Measurements from ENCODE around the gene HOXA7. TPM values are rescaled to one million over a fixed set of nuclear protein-coding genes. Genes with fewer than 3 reads are reported as not detected.

The HOXA7 gene
- total RNA-seq, 1 experiment from 2014 or later: 0.56 TPM

DNA sequence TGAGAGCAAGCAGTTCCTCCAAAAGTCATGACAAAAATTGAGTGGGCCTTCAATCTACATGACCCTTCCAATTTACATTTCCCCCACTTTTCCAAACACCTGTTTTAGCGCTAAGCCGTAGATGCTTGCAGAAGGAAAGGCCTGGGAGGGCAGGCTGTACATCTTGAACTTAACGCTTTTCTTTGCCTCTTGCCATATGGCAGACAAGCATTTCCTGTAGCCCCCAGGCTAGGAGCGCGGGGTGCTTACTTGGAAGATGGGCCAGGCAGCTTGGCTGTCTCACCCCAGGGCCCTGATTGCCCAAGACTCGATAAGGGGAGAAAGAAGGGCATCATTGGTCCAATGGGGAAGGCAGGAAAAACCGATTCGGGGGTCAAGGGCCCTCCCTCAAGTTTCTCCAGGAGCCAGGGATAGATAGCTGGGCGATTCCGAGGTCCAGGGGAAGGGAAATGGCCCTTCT, 15.9 kb upstream of the HOXA7 start:
- CTCF ChIA-PET: no interaction called here
- TF ChIP-seq, protein P1, sequence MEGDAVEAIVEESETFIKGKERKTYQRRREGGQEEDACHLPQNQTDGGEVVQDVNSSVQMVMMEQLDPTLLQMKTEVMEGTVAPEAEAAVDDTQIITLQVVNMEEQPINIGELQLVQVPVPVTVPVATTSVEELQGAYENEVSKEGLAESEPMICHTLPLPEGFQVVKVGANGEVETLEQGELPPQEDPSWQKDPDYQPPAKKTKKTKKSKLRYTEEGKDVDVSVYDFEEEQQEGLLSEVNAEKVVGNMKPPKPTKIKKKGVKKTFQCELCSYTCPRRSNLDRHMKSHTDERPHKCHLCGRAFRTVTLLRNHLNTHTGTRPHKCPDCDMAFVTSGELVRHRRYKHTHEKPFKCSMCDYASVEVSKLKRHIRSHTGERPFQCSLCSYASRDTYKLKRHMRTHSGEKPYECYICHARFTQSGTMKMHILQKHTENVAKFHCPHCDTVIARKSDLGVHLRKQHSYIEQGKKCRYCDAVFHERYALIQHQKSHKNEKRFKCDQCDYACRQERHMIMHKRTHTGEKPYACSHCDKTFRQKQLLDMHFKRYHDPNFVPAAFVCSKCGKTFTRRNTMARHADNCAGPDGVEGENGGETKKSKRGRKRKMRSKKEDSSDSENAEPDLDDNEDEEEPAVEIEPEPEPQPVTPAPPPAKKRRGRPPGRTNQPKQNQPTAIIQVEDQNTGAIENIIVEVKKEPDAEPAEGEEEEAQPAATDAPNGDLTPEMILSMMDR (conservative IDR thresholded peaks at IDR 0.05; ENCODE audit: low read depth, low read length): no peak
- TF ChIP-seq EZH2 (IDR thresholded peaks at IDR 0.05; ENCODE audit: borderline replicate concordance, low read depth, low read length, poor library complexity, severe bottlenecking): no peak
- DNase-seq (ENCODE audit: low spot score): no peak
- no peaks in the 10 kb centered on the region for H3K9me3 ChIP-seq (ENCODE audit: low read depth, low read length, poor library complexity, severe bottlenecking)
- no TSS peak for BruUV-seq (replicated peaks)
- H3K36me3 ChIP-seq (ENCODE audit: insufficient read depth, low read length, poor library complexity, severe bottlenecking): no peaks in the 10 kb centered on the region
- H3K4me3 ChIP-seq (ENCODE audit: low read depth, low read length, poor library complexity, severe bottlenecking): no peak overlapping the region
- peaks cover 7% of the 10 kb centered on the region for H3K4me1 ChIP-seq (ENCODE audit: insufficient read depth, low read length, poor library complexity, severe bottlenecking)
- no peak overlapping the region for H3K27ac ChIP-seq (ENCODE audit: low read depth, low read length, poor library complexity, severe bottlenecking)
- intact Hi-C loops (cut with micrococcal nuclease; ENCODE audit: unreplicated experiment): no loop called here
- POLR2A ChIA-PET (ENCODE audit: low non-redundant PET): no interaction called here
- H3K27me3 ChIP-seq (replicated peaks; ENCODE audit: insufficient read depth, low read depth, low read length, poor library complexity): peaks cover 85% of the 10 kb centered on the region

DNA sequence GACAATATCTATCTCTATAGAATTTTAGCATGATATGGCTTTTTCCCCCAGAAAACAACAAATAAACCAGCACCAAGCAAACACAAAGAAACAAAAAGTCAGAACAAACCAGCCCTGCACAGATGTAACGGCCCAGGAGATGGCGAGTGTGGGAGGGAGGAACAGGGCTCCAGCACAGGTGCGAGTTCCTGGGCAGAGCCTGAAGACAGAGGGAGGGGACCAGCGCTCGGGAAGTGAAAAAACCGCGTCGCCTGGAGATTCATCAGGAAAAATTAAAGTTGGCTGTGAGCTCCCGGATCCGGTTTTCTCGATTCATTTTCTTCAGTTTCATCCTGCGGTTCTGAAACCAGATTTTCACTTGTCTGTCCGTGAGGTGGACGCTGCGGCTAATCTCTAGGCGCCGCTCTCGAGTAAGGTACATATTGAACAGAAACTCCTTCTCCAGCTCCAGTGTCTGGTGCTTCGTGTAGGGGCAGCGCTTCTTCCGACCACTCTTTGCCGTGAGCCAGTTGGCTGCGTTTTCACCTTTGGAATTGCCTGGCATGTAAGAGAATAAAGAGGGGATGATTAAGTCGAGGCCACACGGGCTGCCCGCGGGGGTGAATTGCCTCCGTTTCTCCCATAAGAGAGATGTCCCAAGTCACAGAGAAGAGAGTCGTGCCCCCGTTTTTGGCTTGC, 15.3 kb upstream of the HOXA7 start:
- Histone ChIP-seq H3K4me3 (ENCODE audit: low read depth, low read length, poor library complexity, severe bottlenecking) (no peak overlapping the region), H3K27me3 (replicated peaks; ENCODE audit: insufficient read depth, low read depth, low read length, poor library complexity) (peaks cover 85% of the 10 kb centered on the region), H3K36me3 (ENCODE audit: insufficient read depth, low read length, poor library complexity, severe bottlenecking) (no peaks in the 10 kb centered on the region), H3K9me3 (ENCODE audit: low read depth, low read length, poor library complexity, severe bottlenecking) (no peaks in the 10 kb centered on the region), H3K4me1 (ENCODE audit: insufficient read depth, low read length, poor library complexity, severe bottlenecking) (peaks cover 7% of the 10 kb centered on the region), H3K27ac (ENCODE audit: low read depth, low read length, poor library complexity, severe bottlenecking) (no peak overlapping the region)
- no TSS peak for BruUV-seq (replicated peaks)
- ChIA-PET CTCF (no interaction called here), POLR2A (ENCODE audit: low non-redundant PET) (no interaction called here)
- TF ChIP-seq EZH2 (IDR thresholded peaks at IDR 0.05; ENCODE audit: borderline replicate concordance, low read depth, low read length, poor library complexity, severe bottlenecking): no peak
- TF ChIP-seq, protein P1 (conservative IDR thresholded peaks at IDR 0.05; ENCODE audit: low read depth, low read length): no peak
- DNase-seq (ENCODE audit: low spot score): no peak
- intact Hi-C loops (cut with micrococcal nuclease; ENCODE audit: unreplicated experiment): no loop called here

DNA sequence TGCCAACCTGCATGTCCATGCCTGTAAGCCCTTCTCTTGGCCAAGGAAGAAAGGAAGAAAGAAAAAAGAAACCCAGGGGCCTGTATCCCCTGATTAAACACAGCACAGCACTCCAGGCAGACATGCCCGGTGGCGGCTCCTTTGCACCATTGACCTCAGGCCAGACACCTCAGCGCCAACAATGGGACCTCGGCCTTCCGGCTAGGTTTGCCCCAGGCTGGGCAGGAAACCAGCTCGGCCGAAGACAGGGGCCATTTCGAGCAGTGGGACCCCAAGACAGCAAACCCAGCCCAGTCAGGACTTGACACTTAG, 14.8 kb upstream of the HOXA7 start:
- Histone ChIP-seq H3K36me3 (ENCODE audit: insufficient read depth, low read length, poor library complexity, severe bottlenecking) (no peaks in the 10 kb centered on the region), H3K4me1 (ENCODE audit: insufficient read depth, low read length, poor library complexity, severe bottlenecking) (peaks cover 7% of the 10 kb centered on the region), H3K4me3 (ENCODE audit: low read depth, low read length, poor library complexity, severe bottlenecking) (no peak overlapping the region), H3K9me3 (ENCODE audit: low read depth, low read length, poor library complexity, severe bottlenecking) (no peaks in the 10 kb centered on the region), H3K27ac (ENCODE audit: low read depth, low read length, poor library complexity, severe bottlenecking) (no peak overlapping the region), H3K27me3 (replicated peaks; ENCODE audit: insufficient read depth, low read depth, low read length, poor library complexity) (peaks cover 85% of the 10 kb centered on the region)
- ChIA-PET POLR2A (ENCODE audit: low non-redundant PET) (no interaction called here), CTCF (no interaction called here)
- no TSS peak for BruUV-seq (replicated peaks)
- intact Hi-C loops (cut with micrococcal nuclease; ENCODE audit: unreplicated experiment): no loop called here
- no peak for DNase-seq (ENCODE audit: low spot score)
- TF ChIP-seq EZH2 (IDR thresholded peaks at IDR 0.05; ENCODE audit: borderline replicate concordance, low read depth, low read length, poor library complexity, severe bottlenecking): no peak
- TF ChIP-seq, protein P1 (conservative IDR thresholded peaks at IDR 0.05; ENCODE audit: low read depth, low read length): no peak

All from A673 (cell line).